Neural cell (in vitro differentiated cells): Measurements from ENCODE around the gene ST6GALNAC2. TPM values are rescaled to one million over a fixed set of nuclear protein-coding genes. Genes with fewer than 3 reads are reported as not detected.

Source experiments
- H2AFZ ChIP-seq: fragments of 200-600, 300-800 bp; sonication (generic), shearing (Covaris generic); 2 replicates; pipeline ENCODE4 v1.6.0; 2014; ENCODE audit warnings: low read depth, mild to moderate bottlenecking, antibody characterized with exemption, low read length, moderate library complexity
- H3F3A ChIP-seq: fragments of 200-600 bp; shearing (Covaris generic); 2 replicates; pipeline ENCODE4 v1.6.1; 2016; ENCODE audit warnings: mild to moderate bottlenecking, moderate library complexity, mixed read lengths, antibody characterized with exemption, low read length; ENCODE audit not compliant: insufficient read depth, poor library complexity, severe bottlenecking
- H3K27ac ChIP-seq: fragments of 200-600, 300-800 bp; sonication (generic), shearing (Covaris generic); 2 replicates; pipeline ENCODE4 v1.5.1; 2014; ENCODE audit warnings: mild to moderate bottlenecking, low read length, moderate library complexity
- H3K27me3 ChIP-seq: fragments of 300-800, 200-600 bp; sonication (generic), shearing (Covaris generic); 2 replicates; pipeline ENCODE4 v1.6.0; 2014; ENCODE audit warnings: mild to moderate bottlenecking, low read depth, low read length, moderate library complexity; ENCODE audit not compliant: insufficient read depth
- H3K36me3 ChIP-seq: fragments of 300-800, 200-600 bp; sonication (generic), shearing (Covaris generic); 2 replicates; pipeline ENCODE4 v1.5.1; 2014; ENCODE audit warnings: mild to moderate bottlenecking, antibody characterized with exemption, low read length, moderate library complexity; ENCODE audit not compliant: insufficient read depth
- H3K4me2 ChIP-seq: fragments of 300-800, 200-600 bp; sonication (generic), shearing (Covaris generic); 2 replicates; pipeline ENCODE4 v1.6.0; 2014; ENCODE audit warnings: mild to moderate bottlenecking, low read length
- H3K4me3 ChIP-seq: fragments of 300-800, 200-600 bp; sonication (generic), shearing (Covaris generic); 2 replicates; pipeline ENCODE4 v1.5.1; 2014; ENCODE audit warnings: mild to moderate bottlenecking, low read length, moderate library complexity
- H3K79me2 ChIP-seq: fragments of 200-600 bp; shearing (Covaris generic); replicated peaks from 2 replicates; pipeline ENCODE4 v1.6.0; 2014; ENCODE audit warnings: mild to moderate bottlenecking, low read length, moderate library complexity; ENCODE audit not compliant: insufficient read depth
- H3K9ac ChIP-seq: fragments of 300-800, 200-600 bp; sonication (generic), shearing (Covaris generic); 2 replicates; pipeline ENCODE4 v1.6.1; 2016; ENCODE audit warnings: mild to moderate bottlenecking, low read length, mixed read lengths
- H3K9me2 ChIP-seq: fragments of 200-600 bp; shearing (Covaris generic); 2 replicates; pipeline ENCODE4 v1.6.1; 2016; ENCODE audit warnings: mild to moderate bottlenecking, low read length, mixed read lengths; ENCODE audit not compliant: insufficient read depth
- H3K9me3 ChIP-seq: fragments of 200-600, 300-800 bp; sonication (generic), shearing (Covaris generic); 2 replicates; pipeline ENCODE4 v1.6.1; 2016; ENCODE audit warnings: mild to moderate bottlenecking, mixed run types, low read length, moderate library complexity, mixed read lengths
- H4K20me1 ChIP-seq: fragments of 200-600 bp; shearing (Covaris generic); 2 replicates; pipeline ENCODE4 v1.6.1; 2016; ENCODE audit warnings: mild to moderate bottlenecking, mixed run types; ENCODE audit not compliant: insufficient read depth
- EP300 ChIP-seq: fragments of 450-650 bp; conservative IDR thresholded peaks from 2 replicates; pipeline ENCODE4 v1.6.1; 2014; ENCODE audit warnings: antibody characterized with exemption, mild to moderate bottlenecking, moderate library complexity; ENCODE audit not compliant: poor library complexity, severe bottlenecking
- EZH2 ChIP-seq: fragments of 200-600, 300-800 bp; shearing (Covaris generic), sonication (generic); IDR thresholded peaks from 2 replicates; pipeline ENCODE4 v1.6.1; 2014; ENCODE audit warnings: antibody characterized with exemption, low read length, borderline replicate concordance, mild to moderate bottlenecking; ENCODE audit not compliant: insufficient read depth, poor library complexity, severe bottlenecking
- RAD21 ChIP-seq: fragments of 450-650 bp; conservative IDR thresholded peaks from 2 replicates; pipeline ENCODE4 v1.6.1; 2014; ENCODE audit warnings: antibody characterized with exemption, mild to moderate bottlenecking, moderate library complexity
- TAF1 ChIP-seq: IDR thresholded peaks from 2 replicates; pipeline ENCODE4 v1.6.1; 2012; ENCODE audit warnings: low read depth
- polyA plus RNA-seq: library from polyadenylated mRNA; depleted of rRNA; stranded (reverse); fragments of >200 nt; gene quantifications from 2 replicates; pipeline ENCODE4 v1.2.3, GENCODE V29; 2014
- TF ChIP-seq, protein P1 (sequence below): IDR thresholded peaks from 2 replicates; pipeline ENCODE4 v1.6.1; 2012; ENCODE audit warnings: borderline replicate concordance
- TF ChIP-seq, protein P2 (sequence below): fragments of 450-650 bp; IDR thresholded peaks from 2 replicates; pipeline ENCODE4 v1.5.1; 2014; ENCODE audit warnings: antibody characterized with exemption, mild to moderate bottlenecking, moderate library complexity; ENCODE audit not compliant: poor library complexity, severe bottlenecking

The ST6GALNAC2 gene
- polyA plus RNA-seq, 1 donor from 2014 or later = not detected

DNA sequence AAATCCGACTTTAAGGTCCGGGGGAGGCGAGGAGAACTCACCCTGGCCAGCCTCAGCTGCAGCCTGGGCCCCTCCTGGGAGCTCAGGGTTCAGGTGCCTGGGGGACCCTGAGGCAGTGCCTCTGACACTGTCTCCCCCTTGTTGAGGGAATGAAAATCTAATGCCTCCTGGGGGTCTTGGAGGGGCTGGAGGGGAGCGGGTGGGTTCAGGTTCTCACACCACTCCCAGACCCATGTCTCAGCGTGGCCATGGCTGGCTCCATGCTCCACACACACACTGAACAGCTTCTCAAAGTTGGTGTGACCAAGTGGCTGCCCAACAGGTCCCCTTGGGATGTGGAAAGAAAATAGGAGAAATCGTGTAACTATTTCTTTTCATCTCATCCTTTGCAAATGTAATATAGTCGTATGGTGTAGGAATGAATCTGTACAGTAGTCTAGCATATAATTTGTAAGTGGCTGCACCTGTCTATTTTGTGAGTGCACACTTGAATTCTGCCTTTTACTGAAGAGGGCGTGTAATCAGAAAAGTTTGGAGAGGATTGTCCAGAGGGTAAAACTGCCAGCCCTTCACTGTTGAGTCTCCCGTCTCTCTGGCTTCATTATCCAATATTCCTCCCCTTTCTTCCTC is 46.6 kb downstream of the ST6GALNAC2 start:
- H3K9me2 ChIP-seq = no peaks in the 10 kb centered on the region
- TF ChIP-seq, protein P1, sequence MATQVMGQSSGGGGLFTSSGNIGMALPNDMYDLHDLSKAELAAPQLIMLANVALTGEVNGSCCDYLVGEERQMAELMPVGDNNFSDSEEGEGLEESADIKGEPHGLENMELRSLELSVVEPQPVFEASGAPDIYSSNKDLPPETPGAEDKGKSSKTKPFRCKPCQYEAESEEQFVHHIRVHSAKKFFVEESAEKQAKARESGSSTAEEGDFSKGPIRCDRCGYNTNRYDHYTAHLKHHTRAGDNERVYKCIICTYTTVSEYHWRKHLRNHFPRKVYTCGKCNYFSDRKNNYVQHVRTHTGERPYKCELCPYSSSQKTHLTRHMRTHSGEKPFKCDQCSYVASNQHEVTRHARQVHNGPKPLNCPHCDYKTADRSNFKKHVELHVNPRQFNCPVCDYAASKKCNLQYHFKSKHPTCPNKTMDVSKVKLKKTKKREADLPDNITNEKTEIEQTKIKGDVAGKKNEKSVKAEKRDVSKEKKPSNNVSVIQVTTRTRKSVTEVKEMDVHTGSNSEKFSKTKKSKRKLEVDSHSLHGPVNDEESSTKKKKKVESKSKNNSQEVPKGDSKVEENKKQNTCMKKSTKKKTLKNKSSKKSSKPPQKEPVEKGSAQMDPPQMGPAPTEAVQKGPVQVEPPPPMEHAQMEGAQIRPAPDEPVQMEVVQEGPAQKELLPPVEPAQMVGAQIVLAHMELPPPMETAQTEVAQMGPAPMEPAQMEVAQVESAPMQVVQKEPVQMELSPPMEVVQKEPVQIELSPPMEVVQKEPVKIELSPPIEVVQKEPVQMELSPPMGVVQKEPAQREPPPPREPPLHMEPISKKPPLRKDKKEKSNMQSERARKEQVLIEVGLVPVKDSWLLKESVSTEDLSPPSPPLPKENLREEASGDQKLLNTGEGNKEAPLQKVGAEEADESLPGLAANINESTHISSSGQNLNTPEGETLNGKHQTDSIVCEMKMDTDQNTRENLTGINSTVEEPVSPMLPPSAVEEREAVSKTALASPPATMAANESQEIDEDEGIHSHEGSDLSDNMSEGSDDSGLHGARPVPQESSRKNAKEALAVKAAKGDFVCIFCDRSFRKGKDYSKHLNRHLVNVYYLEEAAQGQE = no peak
- TF ChIP-seq, protein P2, sequence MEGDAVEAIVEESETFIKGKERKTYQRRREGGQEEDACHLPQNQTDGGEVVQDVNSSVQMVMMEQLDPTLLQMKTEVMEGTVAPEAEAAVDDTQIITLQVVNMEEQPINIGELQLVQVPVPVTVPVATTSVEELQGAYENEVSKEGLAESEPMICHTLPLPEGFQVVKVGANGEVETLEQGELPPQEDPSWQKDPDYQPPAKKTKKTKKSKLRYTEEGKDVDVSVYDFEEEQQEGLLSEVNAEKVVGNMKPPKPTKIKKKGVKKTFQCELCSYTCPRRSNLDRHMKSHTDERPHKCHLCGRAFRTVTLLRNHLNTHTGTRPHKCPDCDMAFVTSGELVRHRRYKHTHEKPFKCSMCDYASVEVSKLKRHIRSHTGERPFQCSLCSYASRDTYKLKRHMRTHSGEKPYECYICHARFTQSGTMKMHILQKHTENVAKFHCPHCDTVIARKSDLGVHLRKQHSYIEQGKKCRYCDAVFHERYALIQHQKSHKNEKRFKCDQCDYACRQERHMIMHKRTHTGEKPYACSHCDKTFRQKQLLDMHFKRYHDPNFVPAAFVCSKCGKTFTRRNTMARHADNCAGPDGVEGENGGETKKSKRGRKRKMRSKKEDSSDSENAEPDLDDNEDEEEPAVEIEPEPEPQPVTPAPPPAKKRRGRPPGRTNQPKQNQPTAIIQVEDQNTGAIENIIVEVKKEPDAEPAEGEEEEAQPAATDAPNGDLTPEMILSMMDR = no peak
- no peak for TF ChIP-seq EP300
- TF ChIP-seq RAD21 = no peak
- TF ChIP-seq TAF1 = no peak
- TF ChIP-seq EZH2 = no peak
- H3K4me3 ChIP-seq = no peak overlapping the region
- H3K79me2 ChIP-seq = no peaks in the 10 kb centered on the region
- no peak overlapping the region for H3K27ac ChIP-seq
- H3K4me2 ChIP-seq = no peak overlapping the region
- H3K36me3 ChIP-seq = no peaks in the 10 kb centered on the region
- H3K9me3 ChIP-seq = no peaks in the 10 kb centered on the region
- H3K9ac ChIP-seq = peak overlapping the region; percentile 67
- H3K27me3 ChIP-seq = peaks cover 34% of the 10 kb centered on the region
- no peaks in the 10 kb centered on the region for H3F3A ChIP-seq
- no peak overlapping the region for H2AFZ ChIP-seq
- H4K20me1 ChIP-seq = no peaks in the 10 kb centered on the region

DNA sequence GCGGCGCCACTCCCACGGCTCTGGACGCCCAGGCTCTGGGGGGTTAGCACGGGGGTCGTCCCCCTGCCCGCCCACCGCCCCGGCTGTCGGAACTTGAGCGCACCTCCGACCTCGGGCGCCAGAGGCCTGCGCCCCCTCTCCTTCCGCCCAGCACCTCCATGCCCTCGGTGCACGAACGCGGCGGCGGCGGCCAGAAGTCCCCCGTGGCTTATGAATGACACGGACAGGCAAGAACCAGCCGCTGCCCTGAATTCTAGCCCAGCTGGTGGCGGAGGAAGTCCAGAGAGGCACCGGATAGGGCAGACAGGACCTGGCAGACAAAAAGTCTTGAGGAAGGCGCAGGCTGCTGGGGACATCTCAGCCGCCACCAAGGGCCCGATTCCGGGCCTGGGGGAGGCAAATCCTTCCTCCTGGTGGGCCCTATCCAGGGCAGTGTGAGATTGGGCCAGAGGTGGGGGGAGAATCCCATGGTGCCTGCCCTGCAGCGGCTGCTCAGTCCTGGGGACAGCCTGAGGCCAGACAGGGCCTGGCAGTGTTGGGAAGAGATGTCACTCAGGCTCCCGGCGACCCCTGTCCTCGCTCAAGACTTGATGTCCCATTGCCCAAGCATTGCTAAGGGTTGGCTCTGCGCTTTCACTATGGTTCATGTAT is 47.3 kb downstream of the ST6GALNAC2 start:
- no peaks in the 10 kb centered on the region for H3K9me3 ChIP-seq
- H3K27me3 ChIP-seq = peaks cover 34% of the 10 kb centered on the region
- H3K27ac ChIP-seq = no peak overlapping the region
- peak overlapping the region; percentile 67 for H3K9ac ChIP-seq
- TF ChIP-seq EP300 (no peak), EZH2 (no peak), RAD21 (no peak)
- H2AFZ ChIP-seq = no peak overlapping the region
- no peaks in the 10 kb centered on the region for H3K36me3 ChIP-seq
- H4K20me1 ChIP-seq = no peaks in the 10 kb centered on the region
- H3K9me2 ChIP-seq = no peaks in the 10 kb centered on the region
- H3K4me3 ChIP-seq = peak overlapping the region; percentile 62
- no peaks in the 10 kb centered on the region for H3F3A ChIP-seq
- H3K79me2 ChIP-seq = no peaks in the 10 kb centered on the region
- no peak overlapping the region for H3K4me2 ChIP-seq
